Cardiac fibroblast (primary cell): Measurements from ENCODE around the gene TECPR1.

Source experiments
- DNase-seq, 2 donors: peaks; one replicate each; pipeline versions ENCODE4 v3.0.0 to v3.0.0-alpha.2; 2010; ENCODE audit warnings: low read depth in 2 of 2
- H3K4me3 ChIP-seq, 2 donors: replicated peaks in 1 of 2; 1 replicate in 1 of 2; 2 replicates in 1 of 2; pipeline ENCODE4 v1.5.1; 2011; ENCODE audit warnings: low read depth in 2 of 2, low read length in 2 of 2, mild to moderate bottlenecking in 2 of 2, moderate library complexity in 1 of 2
- TF ChIP-seq, protein P1 (sequence below): IDR thresholded peaks from one replicate; pipeline ENCODE4 v1.5.1; 2011; ENCODE audit warnings: low read depth, mild to moderate bottlenecking, low read length, inconsistent platforms

TECPR1 gene

DNA sequence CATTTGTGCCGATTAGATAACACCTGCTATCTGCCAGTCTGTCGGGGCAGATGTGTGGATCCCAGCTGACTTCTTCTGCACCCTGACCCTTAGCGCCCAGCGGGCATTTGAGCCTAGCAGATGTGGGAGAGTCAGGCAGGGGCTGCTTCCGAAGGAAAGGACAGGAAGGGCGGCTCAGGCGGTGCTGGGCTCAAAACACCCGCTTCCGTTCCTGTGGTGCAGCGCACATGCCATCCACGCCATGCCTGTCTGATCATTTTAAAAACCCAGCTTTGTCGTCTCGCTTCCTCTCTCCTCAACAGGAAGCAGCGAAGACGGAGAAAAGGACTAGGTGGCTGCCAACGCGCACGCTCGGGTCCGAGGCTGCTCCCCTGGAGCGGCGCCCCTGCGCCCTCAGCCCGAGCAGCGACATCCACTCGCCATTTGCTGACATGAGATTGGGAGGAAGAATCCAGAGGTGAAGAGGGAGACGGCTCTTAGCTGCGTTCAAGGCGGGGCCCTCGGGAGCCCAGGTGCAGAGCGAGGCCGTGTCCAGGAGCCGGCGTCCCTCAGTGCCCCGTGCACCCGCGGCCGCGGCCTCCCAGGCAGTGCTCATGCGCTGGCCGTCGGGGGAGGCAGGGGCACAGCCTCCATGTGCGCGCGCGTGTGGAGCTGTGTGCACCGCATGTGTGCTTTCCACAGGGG is 46.7 kb downstream of the TECPR1 start:
- no peak for DNase-seq
- TF ChIP-seq, protein P1, sequence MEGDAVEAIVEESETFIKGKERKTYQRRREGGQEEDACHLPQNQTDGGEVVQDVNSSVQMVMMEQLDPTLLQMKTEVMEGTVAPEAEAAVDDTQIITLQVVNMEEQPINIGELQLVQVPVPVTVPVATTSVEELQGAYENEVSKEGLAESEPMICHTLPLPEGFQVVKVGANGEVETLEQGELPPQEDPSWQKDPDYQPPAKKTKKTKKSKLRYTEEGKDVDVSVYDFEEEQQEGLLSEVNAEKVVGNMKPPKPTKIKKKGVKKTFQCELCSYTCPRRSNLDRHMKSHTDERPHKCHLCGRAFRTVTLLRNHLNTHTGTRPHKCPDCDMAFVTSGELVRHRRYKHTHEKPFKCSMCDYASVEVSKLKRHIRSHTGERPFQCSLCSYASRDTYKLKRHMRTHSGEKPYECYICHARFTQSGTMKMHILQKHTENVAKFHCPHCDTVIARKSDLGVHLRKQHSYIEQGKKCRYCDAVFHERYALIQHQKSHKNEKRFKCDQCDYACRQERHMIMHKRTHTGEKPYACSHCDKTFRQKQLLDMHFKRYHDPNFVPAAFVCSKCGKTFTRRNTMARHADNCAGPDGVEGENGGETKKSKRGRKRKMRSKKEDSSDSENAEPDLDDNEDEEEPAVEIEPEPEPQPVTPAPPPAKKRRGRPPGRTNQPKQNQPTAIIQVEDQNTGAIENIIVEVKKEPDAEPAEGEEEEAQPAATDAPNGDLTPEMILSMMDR, result no peak
- no peak overlapping the region for H3K4me3 ChIP-seq

DNA sequence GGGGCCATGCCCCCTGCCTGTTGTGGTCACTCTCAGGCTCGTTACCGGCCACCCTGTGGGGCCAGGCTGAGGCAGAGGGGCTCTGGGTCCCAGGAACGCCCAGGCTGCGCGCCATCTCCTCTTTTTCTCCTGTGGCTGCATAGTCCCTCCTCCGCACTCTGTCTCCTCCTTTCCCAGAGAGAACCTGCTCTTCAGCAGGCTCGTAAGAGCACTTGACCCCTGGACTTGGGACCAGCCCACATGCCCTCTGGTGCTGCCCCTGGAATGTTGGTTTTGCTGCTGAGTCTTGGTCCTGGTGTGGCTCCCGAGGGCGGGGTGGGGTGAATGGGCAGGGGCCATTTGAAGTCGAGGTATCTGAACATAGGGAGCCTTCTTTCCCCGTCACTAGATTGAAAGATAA is 47.4 kb downstream of the TECPR1 start:
- no peak for DNase-seq
- no peak overlapping the region for H3K4me3 ChIP-seq
- TF ChIP-seq, protein P1, result no peak

DNA sequence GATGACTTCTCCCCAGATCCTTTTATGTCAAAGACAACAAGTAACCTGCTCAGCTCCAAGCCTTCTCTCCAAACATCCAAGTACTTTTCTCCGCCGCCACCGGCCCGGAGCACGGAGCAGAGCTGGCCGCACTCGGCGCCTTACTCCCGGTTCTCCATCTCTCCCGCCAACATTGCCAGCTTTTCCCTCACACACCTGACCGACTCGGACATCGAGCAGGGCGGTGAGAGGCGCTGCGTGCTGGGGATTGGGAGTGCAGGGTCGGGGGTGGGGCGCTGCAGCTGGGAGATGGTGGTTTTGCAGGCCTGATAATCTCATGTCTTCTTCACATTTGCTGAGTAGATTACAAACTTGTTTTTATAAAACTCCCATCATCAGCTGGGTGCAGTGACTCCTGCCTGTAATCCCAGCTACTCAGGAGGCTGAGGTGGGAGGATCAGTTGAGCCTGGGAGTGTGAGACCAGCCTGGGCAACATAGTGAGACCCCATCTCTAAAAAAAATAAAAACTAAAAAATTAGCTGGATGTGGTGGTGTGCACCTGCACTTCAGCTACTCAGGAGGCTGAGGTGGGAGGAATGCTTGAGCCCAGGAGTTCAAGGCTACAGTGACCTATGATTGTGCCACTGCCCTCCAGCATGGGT is 47.9 kb downstream of the TECPR1 start:
- H3K4me3 ChIP-seq, result no peak overlapping the region
- TF ChIP-seq, protein P1, result no peak
- DNase-seq, result no peak

DNA sequence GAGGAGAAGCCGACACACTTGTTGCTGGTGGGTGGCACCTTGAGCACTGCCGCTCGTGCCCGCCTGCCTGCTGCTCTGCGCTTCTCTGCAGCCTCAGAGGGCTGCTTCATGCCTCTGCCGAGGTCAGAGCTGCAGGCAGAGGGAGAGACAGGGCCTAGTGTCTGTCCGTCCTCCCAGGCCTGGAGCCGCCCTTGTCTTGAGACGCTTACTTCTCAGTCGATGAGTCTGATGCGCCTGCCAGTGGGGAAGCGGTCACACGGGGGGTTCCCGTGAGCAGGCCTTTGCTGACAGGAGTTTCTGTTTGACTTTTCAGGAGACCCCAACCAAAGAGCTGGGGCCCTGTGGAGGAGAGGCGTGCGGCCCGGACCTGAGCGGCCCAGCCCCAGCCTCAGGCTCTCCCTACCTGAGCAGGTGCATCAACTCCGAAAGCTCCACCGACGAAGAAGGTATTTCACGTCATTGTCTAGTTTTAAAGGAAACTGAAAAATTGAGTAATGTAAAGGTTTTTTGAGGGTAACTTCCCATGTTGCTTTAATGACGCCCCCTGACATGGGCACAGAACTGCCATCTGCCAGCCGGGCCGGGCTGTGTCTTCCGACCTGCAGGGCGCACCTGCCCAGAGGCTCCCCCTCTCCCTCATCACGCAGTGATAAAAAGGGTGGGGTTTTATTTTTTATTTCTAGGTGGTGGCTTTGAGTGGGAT is 48.6 kb downstream of the TECPR1 start:
- TF ChIP-seq, protein P1, result no peak
- H3K4me3 ChIP-seq, result no peak overlapping the region
- no peak for DNase-seq

DNA sequence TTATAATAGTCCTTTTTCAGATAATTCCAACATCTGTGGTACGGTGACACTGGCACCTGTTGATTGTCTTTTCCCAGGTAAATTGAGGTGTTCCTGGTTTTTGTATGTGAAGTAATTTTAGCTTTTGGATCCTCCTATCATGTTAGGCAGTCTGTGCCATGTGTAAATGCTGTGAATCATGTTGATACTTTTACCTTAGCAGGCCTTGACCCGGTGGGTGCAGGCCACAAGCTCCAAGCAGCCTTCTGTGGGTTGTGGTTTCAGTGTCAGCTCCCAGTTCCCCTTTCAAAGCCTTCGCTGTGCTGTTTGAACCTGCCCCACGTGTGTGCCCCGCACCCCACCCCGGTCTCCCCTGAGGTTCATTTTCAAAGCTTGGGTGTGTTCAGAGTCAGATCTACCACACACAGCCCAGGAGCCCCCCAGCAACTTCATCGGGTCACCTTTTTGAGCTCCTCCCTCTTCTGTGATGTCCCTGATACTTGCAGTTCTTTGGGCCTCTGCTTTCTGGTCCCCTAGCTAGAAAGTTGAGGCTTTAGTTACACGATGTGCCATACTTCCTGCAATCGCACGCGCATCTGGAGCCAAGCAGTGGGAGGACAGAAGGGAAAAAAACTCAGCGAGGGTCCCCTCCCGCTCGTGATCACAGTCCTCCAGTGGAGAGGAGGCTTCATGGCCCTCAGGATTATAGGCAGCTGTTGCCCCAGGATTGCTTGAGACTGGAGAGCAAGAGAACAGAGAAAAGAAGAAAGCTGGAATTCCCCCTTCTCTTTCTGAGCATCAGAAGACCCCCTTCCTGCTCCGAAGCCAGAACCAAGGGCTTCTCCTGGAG is 49.5 kb downstream of the TECPR1 start:
- DNase-seq, result no peak
- H3K4me3 ChIP-seq, result no peak overlapping the region
- TF ChIP-seq, protein P1, result no peak

DNA sequence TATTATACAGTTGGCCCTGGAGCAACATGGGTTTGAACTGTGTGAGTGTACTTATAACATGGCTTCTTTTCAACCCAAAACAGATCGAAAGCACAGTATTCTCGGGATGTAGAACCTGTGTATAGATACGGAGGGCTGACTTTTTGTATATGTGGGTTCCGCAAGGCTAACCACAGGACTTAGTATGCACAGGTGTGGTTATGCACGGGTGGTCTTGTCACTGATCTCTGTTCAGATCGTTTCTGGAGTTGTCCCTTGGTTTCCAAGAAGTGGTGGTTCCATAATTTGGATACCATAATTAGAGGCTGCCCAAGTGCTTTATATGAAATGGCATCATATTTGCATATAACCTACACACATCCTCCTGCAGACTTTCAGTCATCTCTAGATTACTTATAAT is 51.7 kb downstream of the TECPR1 start:
- no peak overlapping the region for H3K4me3 ChIP-seq
- TF ChIP-seq, protein P1, result no peak
- no peak for DNase-seq
